ENCODE measurements around the gene ZNF554. TPM values are rescaled to one million over a fixed set of nuclear protein-coding genes. Genes with fewer than 3 reads are reported as not detected.
"Not testable (repeated sequence)": the region's sequence is repeated elsewhere in the genome, so short reads cannot be mapped to it uniquely, and the experiment has no call there.

The ZNF554 gene
- total RNA-seq, 4 donors from 2014 or later: 0.70 to 5.1 (median 4.0) TPM

GRCh38 chr19:2790557-2791271 is 29.0 kb upstream of the ZNF554 start:
- intact Hi-C loops (cut with DNase I): loop anchor here (10.0 kb wide), 1 partner anchor 816 kb away; no protein-coding TSS in a partner anchor
- H3K4me3 ChIP-seq: no peak overlapping the region
- peaks cover 3 to 58% (median 6%) of the 10 kb centered on the region in 3 donors for H3K36me3 ChIP-seq
- no peaks in the 10 kb centered on the region for H3K9me3 ChIP-seq
- WGBS, 2 donors: 96 to 97% methylated on average over 9 to 20 of the region's 32 CpGs
- DNase-seq: no peak
- peaks cover 7 to 27% (median 7%) of the 10 kb centered on the region in 3 donors for H3K4me1 ChIP-seq
- no peak overlapping the region for H3K27ac ChIP-seq
- no peak for TF ChIP-seq POLR2A (IDR thresholded peaks at IDR 0.05)
- no peak for TF ChIP-seq CTCF (IDR thresholded peaks at IDR 0.05)
- H3K27me3 ChIP-seq: no peaks in the 10 kb centered on the region

- 83 to 95% methylated on average over 15 to 16 of the region's 16 CpGs for WGBS, 2 donors
- no peak for DNase-seq
- Histone ChIP-seq H3K4me1 (peaks cover under 1 to 27% (median 1%) of the 10 kb centered on the region in 3 donors), H3K36me3 (peaks cover 6 to 65% (median 9%) of the 10 kb centered on the region in 3 donors), H3K4me3 (no peak overlapping the region), H3K27ac (no peak overlapping the region), H3K27me3 (no peaks in the 10 kb centered on the region), H3K9me3 (no peaks in the 10 kb centered on the region)
- intact Hi-C loops (cut with DNase I): loop anchor here (10.0 kb wide), 1 partner anchor 817 kb away; no protein-coding TSS in a partner anchor
- TF ChIP-seq CTCF (IDR thresholded peaks at IDR 0.05): no peak
- no peak for TF ChIP-seq POLR2A (IDR thresholded peaks at IDR 0.05)
Measured at GRCh38 chr19:2791440-2791839, 28.2 kb upstream of the ZNF554 start.

- Histone ChIP-seq H3K4me1 (peaks cover 0 to 26% (median 0%) of the 10 kb centered on the region in 3 donors), H3K4me3 (no peak overlapping the region), H3K27ac (no peak overlapping the region), H3K27me3 (no peaks in the 10 kb centered on the region), H3K36me3 (peaks cover 6 to 69% (median 9%) of the 10 kb centered on the region in 3 donors), H3K9me3 (no peaks in the 10 kb centered on the region)
- intact Hi-C loops (cut with DNase I): loop anchor here (10.0 kb wide), 1 partner anchor 817 kb away; no protein-coding TSS in a partner anchor
- WGBS, 2 donors: 86 to 87% methylated on average over 16 of the region's 16 CpGs
- TF ChIP-seq CTCF (IDR thresholded peaks at IDR 0.05) (no peak), POLR2A (IDR thresholded peaks at IDR 0.05) (no peak)
- no peak for DNase-seq
Measured at GRCh38 chr19:2791876-2792275, 27.8 kb upstream of the ZNF554 start.

- H3K27me3 ChIP-seq, DNase-seq, H3K4me3 ChIP-seq, H3K27ac ChIP-seq, H3K9me3 ChIP-seq: not testable (repeated sequence)
- peaks cover 6 to 77% (median 9%) of the 10 kb centered on the region in 3 donors for H3K36me3 ChIP-seq
- 94% methylated on average over 10 of the region's 10 CpGs for WGBS, 2 donors
- H3K4me1 ChIP-seq: peaks cover 0 to 22% (median 0%) of the 10 kb centered on the region in 3 donors
- intact Hi-C loops (cut with DNase I): loop anchor here (10.0 kb wide), 1 partner anchor 818 kb away; no protein-coding TSS in a partner anchor
Measured at GRCh38 chr19:2792666-2793065, 27.0 kb upstream of the ZNF554 start.

GRCh38 chr19:2793126-2793525 is 26.5 kb upstream of the ZNF554 start:
- Histone ChIP-seq H3K4me1 (peaks cover 0 to 22% (median 0%) of the 10 kb centered on the region in 3 donors), H3K27me3 (no peaks in the 10 kb centered on the region), H3K4me3 (no peak overlapping the region), H3K27ac (no peak overlapping the region), H3K9me3 (no peaks in the 10 kb centered on the region), H3K36me3 (peaks cover 6 to 82% (median 9%) of the 10 kb centered on the region in 3 donors)
- TF ChIP-seq CTCF (IDR thresholded peaks at IDR 0.05): no peak
- TF ChIP-seq POLR2A (IDR thresholded peaks at IDR 0.05): no peak
- no peak for DNase-seq
- intact Hi-C loops (cut with DNase I): loop anchor here (10.0 kb wide), 1 partner anchor 818 kb away; no protein-coding TSS in a partner anchor
- WGBS, 2 donors: 91 to 100% methylated on average over 5 to 7 of the region's 7 CpGs

Measured in esophagus squamous epithelium (tissue), 5 donors.